GM10266 (cell line): ENCODE measurements around the gene RPL12.

Experiments used
- DNase-seq: peaks from one replicate; pipeline ENCODE4 v3.0.0; 2012; ENCODE audit errors: extremely low spot score
- TF ChIP-seq, protein P1 (sequence below): IDR thresholded peaks from 2 replicates; pipeline ENCODE4 v1.5.1; 2012; ENCODE audit warnings: mild to moderate bottlenecking, low read depth; ENCODE audit not compliant: control insufficient read depth, insufficient read depth; ENCODE audit errors: missing control alignments

The RPL12 gene

DNA sequence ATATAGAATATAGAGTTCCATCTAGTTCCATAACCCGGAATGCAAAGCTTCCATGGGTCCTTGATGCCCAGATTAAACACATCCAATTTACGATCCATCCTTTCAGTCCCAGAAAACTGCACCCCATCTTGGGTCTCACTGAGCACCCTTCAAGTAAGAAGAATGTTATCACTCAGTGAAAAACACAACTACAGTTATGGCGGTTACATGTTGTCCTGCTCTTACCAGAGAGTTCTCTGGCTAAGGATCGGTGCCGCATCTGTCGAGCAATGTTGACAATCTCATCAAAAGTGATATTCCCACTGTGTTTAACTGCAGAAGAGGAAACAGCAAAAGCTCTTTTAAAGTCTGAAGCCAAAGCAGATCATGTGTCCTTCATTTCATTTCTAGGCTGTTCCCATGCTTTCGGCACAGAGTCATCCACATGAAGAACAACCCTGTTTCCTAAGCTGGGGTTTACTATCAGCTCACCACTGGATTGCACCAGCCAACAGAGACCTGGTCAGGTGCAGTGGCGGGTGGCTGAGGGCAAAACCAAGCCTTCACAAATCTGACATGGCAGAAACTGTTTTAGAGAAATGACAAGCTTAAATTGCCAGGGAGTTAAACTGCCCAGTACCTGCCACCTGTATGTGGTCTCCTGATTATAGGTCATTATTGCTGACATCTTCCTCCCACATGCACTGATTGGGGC is 2.9 kb downstream of the RPL12 start:
- DNase-seq, result no peak
- TF ChIP-seq, protein P1, sequence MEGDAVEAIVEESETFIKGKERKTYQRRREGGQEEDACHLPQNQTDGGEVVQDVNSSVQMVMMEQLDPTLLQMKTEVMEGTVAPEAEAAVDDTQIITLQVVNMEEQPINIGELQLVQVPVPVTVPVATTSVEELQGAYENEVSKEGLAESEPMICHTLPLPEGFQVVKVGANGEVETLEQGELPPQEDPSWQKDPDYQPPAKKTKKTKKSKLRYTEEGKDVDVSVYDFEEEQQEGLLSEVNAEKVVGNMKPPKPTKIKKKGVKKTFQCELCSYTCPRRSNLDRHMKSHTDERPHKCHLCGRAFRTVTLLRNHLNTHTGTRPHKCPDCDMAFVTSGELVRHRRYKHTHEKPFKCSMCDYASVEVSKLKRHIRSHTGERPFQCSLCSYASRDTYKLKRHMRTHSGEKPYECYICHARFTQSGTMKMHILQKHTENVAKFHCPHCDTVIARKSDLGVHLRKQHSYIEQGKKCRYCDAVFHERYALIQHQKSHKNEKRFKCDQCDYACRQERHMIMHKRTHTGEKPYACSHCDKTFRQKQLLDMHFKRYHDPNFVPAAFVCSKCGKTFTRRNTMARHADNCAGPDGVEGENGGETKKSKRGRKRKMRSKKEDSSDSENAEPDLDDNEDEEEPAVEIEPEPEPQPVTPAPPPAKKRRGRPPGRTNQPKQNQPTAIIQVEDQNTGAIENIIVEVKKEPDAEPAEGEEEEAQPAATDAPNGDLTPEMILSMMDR, result no peak

DNA sequence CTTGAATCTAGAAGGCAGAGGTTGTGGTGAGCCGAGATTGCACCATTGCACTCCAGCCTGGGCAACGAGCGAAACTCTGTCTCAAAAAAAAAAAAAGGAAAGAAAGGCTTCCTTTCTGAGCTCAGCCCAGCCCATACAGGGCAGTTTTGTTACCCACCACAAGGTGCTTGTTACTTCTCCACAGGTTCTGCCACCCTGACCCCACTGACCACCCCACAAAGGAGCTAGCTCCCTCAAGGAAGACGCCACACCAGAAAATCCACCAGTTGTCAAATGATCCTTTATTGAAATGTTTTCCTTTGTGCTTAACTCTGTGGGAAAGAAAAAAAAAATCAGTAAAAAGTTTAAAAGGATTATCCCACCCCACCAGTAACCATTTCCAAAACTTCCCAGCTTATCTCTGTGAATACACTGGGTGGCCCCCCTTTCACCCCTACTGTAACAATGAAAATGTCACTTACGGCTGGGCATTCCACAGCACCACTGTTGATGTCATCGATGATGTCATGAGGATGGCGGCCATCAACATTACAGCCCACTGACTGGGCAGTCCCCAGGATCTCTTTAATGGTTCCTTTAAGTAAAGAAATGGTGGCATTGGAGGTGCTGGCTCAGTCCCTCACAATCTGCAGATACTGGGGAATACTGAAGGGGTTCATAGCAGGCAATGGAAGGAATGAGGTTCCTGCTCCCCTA is 3.6 kb downstream of the RPL12 start:
- TF ChIP-seq, protein P1, result no peak
- DNase-seq, result no peak

DNA sequence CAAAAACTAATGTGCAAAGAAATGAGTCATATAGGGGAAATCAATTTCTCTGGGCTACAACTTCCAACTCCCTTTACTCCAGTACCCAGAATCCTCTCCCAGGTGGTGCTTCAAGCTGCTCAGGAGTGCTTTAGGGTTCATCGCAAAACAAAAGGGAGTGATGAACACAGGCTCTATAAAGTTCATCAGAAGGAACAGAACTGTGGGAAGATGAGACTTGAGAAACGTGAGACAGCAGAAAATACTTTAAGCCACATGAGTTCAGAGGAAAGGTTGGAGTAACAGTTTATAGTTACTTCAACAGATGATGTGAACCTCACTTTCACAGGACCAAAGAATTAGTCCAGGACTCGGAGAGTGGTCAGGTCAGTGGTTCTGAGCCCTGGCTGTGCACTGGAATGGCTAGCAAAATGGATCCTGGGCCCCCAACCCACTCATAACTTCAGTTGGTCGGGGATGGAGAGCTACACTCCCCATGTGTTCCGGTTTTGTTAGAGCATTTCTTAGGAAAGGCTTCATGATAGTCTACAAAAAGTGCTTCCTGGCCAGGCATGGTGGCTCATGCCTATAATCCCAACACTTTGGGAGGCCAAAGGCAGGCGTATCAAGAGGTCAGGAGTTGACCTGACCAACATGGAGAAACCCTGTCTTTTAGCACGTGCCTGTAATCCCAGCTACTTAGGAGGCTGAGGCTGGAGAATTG is 4.3 kb downstream of the RPL12 start:
- DNase-seq, result no peak
- TF ChIP-seq, protein P1, result no peak

DNA sequence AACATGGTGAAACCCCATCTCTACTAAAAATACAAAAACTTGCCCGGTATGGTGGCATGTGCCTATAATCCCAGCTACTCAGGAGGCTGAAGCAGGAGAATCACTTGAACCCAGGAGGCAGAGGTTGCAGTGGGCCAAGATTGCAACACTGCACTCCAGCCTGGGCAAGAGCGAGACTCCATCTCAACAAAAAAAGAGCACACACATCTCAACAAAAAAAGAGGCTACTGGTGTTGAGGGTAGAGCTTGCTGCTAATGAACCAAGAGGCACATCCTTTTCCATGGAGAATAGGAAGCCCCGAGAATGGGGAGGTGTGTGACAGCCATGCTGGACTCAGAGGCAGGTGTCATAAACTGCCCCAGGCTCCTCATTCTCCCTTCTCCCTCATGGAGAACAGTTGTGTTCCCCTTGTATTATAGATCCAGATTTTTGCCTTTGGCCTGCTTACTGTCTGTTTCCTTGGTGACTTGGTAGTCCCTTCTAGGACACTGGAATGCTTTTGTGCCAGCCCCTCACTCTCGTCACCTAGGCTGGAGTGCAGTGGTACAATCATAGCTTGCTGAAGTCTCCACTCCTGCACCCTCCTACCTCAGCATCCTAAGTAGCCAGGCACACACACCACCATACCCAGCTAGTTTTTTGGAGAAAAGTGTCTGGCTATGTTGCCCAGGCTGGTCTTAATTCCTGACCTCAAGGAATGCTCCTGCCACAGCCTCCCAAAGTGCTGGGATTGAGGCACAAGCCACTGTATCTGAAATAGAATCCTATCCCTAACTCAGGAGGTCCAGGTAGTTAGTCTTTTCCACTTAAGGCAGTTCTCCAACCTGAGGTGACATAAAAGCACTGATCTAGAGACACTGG is 5.1 kb downstream of the RPL12 start:
- DNase-seq, result no peak
- TF ChIP-seq, protein P1, result no peak

DNA sequence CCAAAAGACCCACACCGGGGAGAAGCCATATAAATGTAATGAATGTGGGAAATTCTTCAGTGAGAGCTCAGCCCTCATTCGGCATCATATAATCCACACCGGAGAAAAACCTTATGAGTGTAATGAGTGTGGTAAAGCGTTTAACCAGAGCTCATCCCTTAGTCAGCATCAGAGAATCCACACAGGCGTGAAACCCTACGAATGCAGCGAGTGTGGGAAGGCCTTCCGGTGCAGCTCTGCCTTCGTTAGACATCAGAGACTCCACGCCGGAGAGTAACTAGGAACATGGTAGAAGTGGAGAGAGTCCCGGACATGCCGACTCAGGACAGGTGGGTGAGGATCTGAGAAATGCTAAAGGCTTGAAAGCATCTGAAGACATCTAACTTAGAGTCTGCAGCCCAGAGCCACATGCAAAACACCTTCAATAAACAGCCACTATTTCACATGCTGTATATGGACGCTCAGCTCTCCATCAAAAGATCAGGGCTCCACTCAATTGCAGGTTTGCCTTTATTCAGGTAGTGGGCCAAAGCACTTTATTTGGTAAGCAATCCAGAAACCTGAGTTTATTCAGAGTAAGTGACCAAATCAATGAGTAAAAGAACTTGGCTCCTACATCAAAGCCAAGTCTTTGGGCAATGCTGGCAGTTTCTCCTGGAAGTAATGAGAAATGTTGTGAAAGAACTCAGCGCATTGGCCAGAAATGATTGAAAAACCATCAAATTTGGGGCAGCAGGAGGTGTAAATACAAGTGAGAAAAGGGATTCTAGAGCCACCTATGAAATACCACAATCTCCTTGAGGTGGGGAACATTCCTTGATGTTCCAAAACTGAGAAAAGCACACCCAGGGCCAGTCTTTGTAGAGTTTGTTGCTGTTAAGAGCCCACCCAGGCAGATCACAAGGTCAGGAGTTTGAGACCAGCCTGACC is 6.0 kb downstream of the RPL12 start:
- TF ChIP-seq, protein P1, result no peak
- no peak for DNase-seq

DNA sequence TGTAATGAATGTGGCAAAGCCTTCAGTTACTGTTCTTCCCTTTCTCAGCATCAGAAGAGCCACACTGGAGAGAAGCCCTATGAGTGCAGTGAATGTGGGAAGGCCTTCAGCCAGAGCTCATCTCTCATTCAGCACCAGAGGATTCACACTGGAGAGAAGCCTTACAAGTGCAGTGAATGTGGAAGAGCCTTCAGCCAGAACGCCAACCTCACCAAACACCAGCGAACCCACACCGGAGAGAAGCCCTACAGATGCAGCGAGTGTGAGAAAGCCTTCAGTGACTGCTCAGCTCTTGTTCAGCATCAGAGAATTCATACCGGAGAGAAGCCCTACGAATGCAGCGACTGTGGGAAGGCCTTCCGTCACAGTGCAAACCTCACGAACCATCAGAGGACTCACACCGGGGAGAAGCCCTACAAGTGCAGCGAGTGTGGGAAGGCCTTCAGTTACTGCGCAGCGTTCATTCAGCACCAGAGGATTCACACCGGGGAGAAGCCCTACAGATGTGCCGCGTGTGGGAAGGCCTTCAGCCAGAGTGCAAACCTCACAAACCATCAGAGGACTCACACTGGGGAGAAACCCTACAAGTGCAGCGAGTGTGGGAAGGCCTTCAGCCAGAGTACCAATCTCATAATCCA is 6.8 kb downstream of the RPL12 start:
- TF ChIP-seq, protein P1, result no peak
- DNase-seq, result no peak
